Natural killer cell (primary cell): ENCODE data around the gene SMARCD1. TPM values are rescaled to one million over a fixed set of nuclear protein-coding genes. Genes with fewer than 3 reads are reported as not detected.

ENCODE experiments used
- ATAC-seq, 3 donors: fragments of 150-1000 bp in 2 of 3; fragments of 200-7000 bp in 1 of 3; cut with Tn5 transposase; 1 replicate in 1 of 3; 2 replicates in 2 of 3; pipeline ENCODE4 v1.10.0; 2021; ENCODE audit warnings: mild to moderate bottlenecking in 2 of 3, moderate library complexity in 2 of 3
- DNase-seq, 2 donors: peaks; one replicate each; pipeline versions ENCODE4 v3.0.0 to v3.0.0-alpha.2; 2013 to 2021; ENCODE audit warnings: mixed read lengths in 1 of 2
- H3K27ac ChIP-seq: one replicate; pipeline ENCODE4 v1.5.1; 2013; ENCODE audit warnings: mild to moderate bottlenecking, low read length
- H3K27me3 ChIP-seq: one replicate; pipeline ENCODE4 v1.6.1; 2013; ENCODE audit warnings: low read length; ENCODE audit not compliant: control insufficient read depth, insufficient read depth
- H3K36me3 ChIP-seq: one replicate; pipeline ENCODE4 v1.6.1; 2013; ENCODE audit warnings: low read length; ENCODE audit not compliant: control insufficient read depth, insufficient read depth
- H3K4me1 ChIP-seq: one replicate; pipeline ENCODE4 v1.6.1; 2013; ENCODE audit warnings: low read length; ENCODE audit not compliant: control insufficient read depth, insufficient read depth
- H3K4me3 ChIP-seq: one replicate; pipeline ENCODE4 v1.5.1; 2013; ENCODE audit warnings: low read length
- H3K9me3 ChIP-seq: one replicate; pipeline ENCODE4 v1.6.1; 2013; ENCODE audit warnings: low read length; ENCODE audit not compliant: control insufficient read depth, insufficient read depth
- H3K27ac Mint-ChIP-seq, 2 donors: one replicate each; pipeline ENCODE4 v1.8.0; 2022; ENCODE audit warnings: mild to moderate bottlenecking in 2 of 2, mixed read lengths in 2 of 2, moderate library complexity in 1 of 2
- H3K27me3 Mint-ChIP-seq, 2 donors: one replicate each; pipeline ENCODE4 v1.8.0; 2022; ENCODE audit warnings: low read depth in 2 of 2, mixed read lengths in 2 of 2
- H3K36me3 Mint-ChIP-seq: one replicate; pipeline ENCODE4 v1.8.0; 2022; ENCODE audit warnings: mixed read lengths
- H3K4me1 Mint-ChIP-seq, 2 donors: one replicate each; pipeline ENCODE4 v1.8.0; 2022; ENCODE audit warnings: mixed read lengths in 2 of 2
- H3K4me3 Mint-ChIP-seq: one replicate; pipeline ENCODE4 v1.8.0; 2022; ENCODE audit warnings: mild to moderate bottlenecking, moderate library complexity, mixed read lengths
- H3K9me3 Mint-ChIP-seq, 2 donors: one replicate each; pipeline ENCODE4 v1.8.0; 2022; ENCODE audit warnings: mixed read lengths in 2 of 2
- WGBS: methylation state at CpG from one replicate; pipeline ENCODE4 v1.1.7; 2013; ENCODE audit warnings: missing lambda C conversion rate; ENCODE audit not compliant: insufficient coverage; 5-methylcytosine and 5-hydroxymethylcytosine counted together
- intact Hi-C: fragments of 100-400 bp; cut with micrococcal nuclease; formaldehyde crosslinking; loops from one replicate; pipeline ENCODE4 v1.14.2; 2022
- total RNA-seq, 4 donors: library from RNA; stranded (reverse); fragments of 120-200 nt in 1 of 4; gene quantifications; one replicate each; pipeline versions ENCODE4 v1.2.3 to v1.2.4, GENCODE V29; 2013 to 2022
- TF ChIP-seq, protein P1 (sequence below): fragments of 200-600 bp; IDR thresholded peaks from one replicate; pipeline ENCODE4 v1.8.0; 2022; ENCODE audit warnings: antibody characterized with exemption

Gene SMARCD1
- total RNA-seq, 3 donors from 2014 or later (not counting 1 experiment from before 2014, with no cell fraction given) = 81.3 to 97.0 (median 88.6) TPM

DNA sequence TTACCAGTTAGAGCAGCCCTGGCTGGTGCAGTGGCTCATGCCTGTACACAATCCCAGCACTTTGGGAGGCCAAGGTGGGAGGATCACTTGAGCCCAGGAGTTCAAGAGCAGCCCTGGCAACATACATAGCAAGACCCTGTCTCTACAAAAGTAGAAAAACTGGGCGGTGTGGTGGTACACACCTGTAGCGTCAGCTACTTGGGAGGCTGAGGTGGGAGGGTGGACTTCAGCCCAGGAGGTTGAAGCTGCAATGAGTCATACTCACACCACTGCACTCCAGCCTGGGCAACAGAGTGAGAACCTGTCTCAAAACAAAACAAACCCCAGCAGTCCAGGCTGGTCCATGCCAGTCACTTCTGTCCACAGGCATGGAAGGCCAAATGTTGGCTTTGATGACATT lies 34.2 kb downstream of the SMARCD1 start:
- DNase-seq (no peak), ATAC-seq (no peak)
- Histone ChIP-seq H3K36me3 (peaks cover 47% of the 10 kb centered on the region), H3K27me3 (no peaks in the 10 kb centered on the region), H3K9me3 (no peaks in the 10 kb centered on the region), H3K4me1 (peaks cover under 1% of the 10 kb centered on the region), H3K4me3 (no peak overlapping the region), H3K27ac (no peak overlapping the region)
- Mint-ChIP-seq H3K4me1 (peaks cover 26 to 44% of the 10 kb centered on the region in 2 donors), H3K4me3 (no peak overlapping the region), H3K36me3 (no peaks in the 10 kb centered on the region), H3K9me3 (no peaks in the 10 kb centered on the region), H3K27me3 (no peaks in the 10 kb centered on the region), H3K27ac (no peak overlapping the region)
- WGBS = 94% methylated on average over 2 of the region's 2 CpGs
- intact Hi-C loops = no loop called here
- TF ChIP-seq, protein P1, sequence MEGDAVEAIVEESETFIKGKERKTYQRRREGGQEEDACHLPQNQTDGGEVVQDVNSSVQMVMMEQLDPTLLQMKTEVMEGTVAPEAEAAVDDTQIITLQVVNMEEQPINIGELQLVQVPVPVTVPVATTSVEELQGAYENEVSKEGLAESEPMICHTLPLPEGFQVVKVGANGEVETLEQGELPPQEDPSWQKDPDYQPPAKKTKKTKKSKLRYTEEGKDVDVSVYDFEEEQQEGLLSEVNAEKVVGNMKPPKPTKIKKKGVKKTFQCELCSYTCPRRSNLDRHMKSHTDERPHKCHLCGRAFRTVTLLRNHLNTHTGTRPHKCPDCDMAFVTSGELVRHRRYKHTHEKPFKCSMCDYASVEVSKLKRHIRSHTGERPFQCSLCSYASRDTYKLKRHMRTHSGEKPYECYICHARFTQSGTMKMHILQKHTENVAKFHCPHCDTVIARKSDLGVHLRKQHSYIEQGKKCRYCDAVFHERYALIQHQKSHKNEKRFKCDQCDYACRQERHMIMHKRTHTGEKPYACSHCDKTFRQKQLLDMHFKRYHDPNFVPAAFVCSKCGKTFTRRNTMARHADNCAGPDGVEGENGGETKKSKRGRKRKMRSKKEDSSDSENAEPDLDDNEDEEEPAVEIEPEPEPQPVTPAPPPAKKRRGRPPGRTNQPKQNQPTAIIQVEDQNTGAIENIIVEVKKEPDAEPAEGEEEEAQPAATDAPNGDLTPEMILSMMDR = no peak

DNA sequence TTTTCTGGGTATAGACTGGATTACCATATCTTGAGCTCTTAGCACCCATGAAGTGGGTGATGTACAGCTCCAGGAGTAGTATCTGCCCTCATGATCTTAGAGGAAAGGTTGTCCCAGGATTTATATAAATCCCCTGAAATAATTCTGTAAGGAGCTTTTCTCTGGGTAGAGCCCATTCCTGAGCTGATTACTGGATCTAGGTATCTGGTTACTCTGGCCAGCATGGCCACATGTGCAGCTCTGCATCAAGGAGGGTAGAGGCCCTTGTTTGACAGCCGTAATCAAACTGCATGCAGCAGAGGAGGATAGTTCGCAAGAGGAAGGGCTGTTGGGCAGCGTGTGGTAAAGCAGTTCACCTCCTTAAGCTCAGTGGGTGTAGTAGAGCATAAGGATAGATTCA lies 35.4 kb downstream of the SMARCD1 start:
- Mint-ChIP-seq H3K27ac (peak overlapping the region; percentile 21 to 57), H3K4me3 (no peak overlapping the region), H3K4me1 (peaks cover 26 to 46% of the 10 kb centered on the region in 2 donors), H3K36me3 (no peaks in the 10 kb centered on the region), H3K9me3 (no peaks in the 10 kb centered on the region), H3K27me3 (no peaks in the 10 kb centered on the region)
- H3K4me3 ChIP-seq = no peak overlapping the region
- H3K9me3 ChIP-seq = no peaks in the 10 kb centered on the region
- no peak overlapping the region for H3K27ac ChIP-seq
- intact Hi-C loops = no loop called here
- peaks cover 48% of the 10 kb centered on the region for H3K36me3 ChIP-seq
- no peak for DNase-seq
- no peaks in the 10 kb centered on the region for H3K27me3 ChIP-seq
- TF ChIP-seq, protein P1 = no peak
- no peak for ATAC-seq
- no peaks in the 10 kb centered on the region for H3K4me1 ChIP-seq
- 95% methylated on average over 3 of the region's 3 CpGs for WGBS

DNA sequence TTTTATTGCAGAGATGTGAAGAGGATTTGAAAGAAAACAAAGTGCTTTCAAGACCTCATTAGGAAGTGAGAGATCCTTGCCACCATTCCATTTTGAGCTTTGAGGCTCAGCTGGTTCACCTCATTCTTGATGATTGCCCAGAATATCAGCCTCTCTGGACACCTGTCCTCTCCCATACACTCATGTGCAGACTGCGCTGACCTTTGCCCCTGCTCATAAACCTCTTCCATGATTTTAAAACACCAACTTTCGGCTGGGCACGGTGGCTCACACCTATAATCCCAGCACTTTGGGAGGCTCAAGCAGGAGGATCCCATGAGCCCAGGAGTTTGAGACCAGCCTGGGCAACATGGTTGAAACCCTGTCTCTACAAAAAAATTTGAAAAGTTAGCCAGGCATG lies 35.8 kb downstream of the SMARCD1 start:
- H3K27me3 Mint-ChIP-seq = no peaks in the 10 kb centered on the region
- H3K27me3 ChIP-seq = no peaks in the 10 kb centered on the region
- H3K36me3 Mint-ChIP-seq = no peaks in the 10 kb centered on the region
- no peaks in the 10 kb centered on the region for H3K9me3 Mint-ChIP-seq
- H3K36me3 ChIP-seq = peaks cover 46% of the 10 kb centered on the region
- no peak overlapping the region for H3K27ac ChIP-seq
- H3K4me3 Mint-ChIP-seq = no peak overlapping the region
- TF ChIP-seq, protein P1 = no peak
- peaks cover 26 to 46% of the 10 kb centered on the region in 2 donors for H3K4me1 Mint-ChIP-seq
- no peak for ATAC-seq
- no peak overlapping the region for H3K4me3 ChIP-seq
- H3K4me1 ChIP-seq = no peaks in the 10 kb centered on the region
- H3K9me3 ChIP-seq = no peaks in the 10 kb centered on the region
- 95% methylated on average over 3 of the region's 3 CpGs for WGBS
- intact Hi-C loops = no loop called here
- DNase-seq = no peak
- peak overlapping the region; percentile 21 to 57 for H3K27ac Mint-ChIP-seq

DNA sequence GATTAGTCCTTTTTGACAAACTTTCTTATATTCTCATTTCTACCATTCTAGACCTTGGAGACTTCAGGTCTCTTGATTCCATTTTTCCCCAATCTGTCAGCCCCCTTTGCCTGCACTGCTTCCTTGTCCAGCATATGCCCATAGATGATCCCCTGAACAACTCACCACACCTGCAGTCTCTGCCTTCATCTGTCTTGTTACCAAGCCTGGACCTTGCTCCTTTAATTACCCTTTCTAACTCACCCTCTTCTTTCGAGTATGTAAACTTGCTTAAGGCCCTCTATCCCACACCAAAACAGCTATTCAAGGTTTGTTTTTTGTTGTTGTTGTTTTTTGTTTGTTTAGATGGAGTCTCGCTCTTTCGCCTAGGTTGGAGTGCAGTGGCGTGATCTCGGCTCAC lies 36.5 kb downstream of the SMARCD1 start:
- no peaks in the 10 kb centered on the region for H3K27me3 Mint-ChIP-seq

More for the DNA sequence above, 36.5 kb downstream of the SMARCD1 start:
- no peaks in the 10 kb centered on the region for H3K9me3 ChIP-seq
- H3K4me1 ChIP-seq = no peaks in the 10 kb centered on the region
- H3K27me3 ChIP-seq = no peaks in the 10 kb centered on the region
- Mint-ChIP-seq H3K4me3 (no peak overlapping the region), H3K9me3 (no peaks in the 10 kb centered on the region), H3K27ac (peak overlapping the region in 1 of 2 donors; percentile 42), H3K36me3 (no peaks in the 10 kb centered on the region), H3K4me1 (peaks cover 24 to 40% of the 10 kb centered on the region in 2 donors)
- H3K36me3 ChIP-seq = peaks cover 41% of the 10 kb centered on the region
- intact Hi-C loops = no loop called here
- no peak for ATAC-seq
- WGBS = 92% methylated on average over 2 of the region's 5 CpGs
- H3K27ac ChIP-seq = no peak overlapping the region
- DNase-seq = no peak
- no peak overlapping the region for H3K4me3 ChIP-seq
- TF ChIP-seq, protein P1 = no peak
